Fibroblast of pulmonary artery (primary cell): ENCODE measurements around the gene RNF224.
A peak's percentile ranks its signal among the peaks of the same experiment; 100 is the strongest.

Experiments used
- DNase-seq: peaks from one replicate; pipeline ENCODE4 v3.0.0-alpha.2; 2010; ENCODE audit warnings: low read depth
- H3K4me3 ChIP-seq: replicated peaks from 2 replicates; pipeline ENCODE4 v1.5.1; 2011; ENCODE audit warnings: low read depth, mild to moderate bottlenecking, control low read depth, low read length, moderate library complexity
- TF ChIP-seq, protein P1 (sequence below): IDR thresholded peaks from 2 replicates; pipeline ENCODE4 v1.5.1; 2011; ENCODE audit warnings: mild to moderate bottlenecking, control low read depth, low read length, inconsistent platforms; ENCODE audit errors: missing control alignments

RNF224 gene

DNA sequence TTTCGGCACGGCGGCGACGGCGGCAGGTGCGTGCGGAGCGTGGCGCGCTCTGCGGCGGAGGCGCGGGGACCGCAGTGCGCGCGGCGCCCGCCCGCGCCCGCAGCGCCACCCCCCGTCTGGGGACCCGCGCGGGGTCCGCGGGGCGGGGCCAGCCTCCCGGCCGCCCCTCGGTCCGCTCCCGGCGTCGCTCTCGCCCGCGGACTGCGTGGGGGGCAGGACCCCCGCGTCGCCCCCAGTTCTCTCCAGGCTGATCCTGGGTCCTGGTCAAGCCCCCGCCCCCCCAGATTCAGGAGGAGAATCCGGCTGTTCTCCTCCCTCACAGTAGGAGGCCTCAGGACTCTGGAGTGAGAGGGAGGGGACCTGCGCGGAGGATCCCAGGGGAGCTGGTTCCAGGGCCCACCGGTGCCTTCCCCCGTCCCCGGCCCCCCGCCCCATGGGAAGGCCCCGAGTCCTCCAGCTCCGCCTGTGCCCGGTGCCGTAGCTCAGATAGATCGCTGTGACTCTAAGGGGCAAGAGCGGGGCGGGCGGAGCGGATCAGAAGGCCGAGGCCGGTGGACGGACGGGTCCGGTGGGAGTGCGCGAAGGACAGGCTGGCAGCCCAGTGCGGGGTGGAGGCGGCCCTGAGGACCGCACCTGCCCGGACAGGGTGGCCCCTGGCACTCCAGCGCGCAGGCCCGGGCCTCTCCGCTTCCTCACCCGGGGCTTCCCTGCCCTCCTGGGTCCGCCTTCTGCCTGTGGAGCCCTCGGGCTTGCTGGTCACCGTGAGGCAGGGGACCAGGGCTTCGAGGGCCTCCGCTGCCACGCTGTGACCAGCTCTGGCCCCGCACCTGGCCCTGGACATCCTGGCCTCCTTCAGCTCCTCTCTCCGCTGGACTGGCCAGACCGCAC lies 4.9 kb upstream of the RNF224 start, which contains the start of gene RNF208:
RNF208 (minus strand) TSS at position 51 of the 888 bp plus-strand sequence. CDS start 1,028 bp downstream, outside the sequence.
- peak within 1 kb of the TSS; percentile 48 for H3K4me3 ChIP-seq
- DNase-seq: no peak
- TF ChIP-seq, protein P1, sequence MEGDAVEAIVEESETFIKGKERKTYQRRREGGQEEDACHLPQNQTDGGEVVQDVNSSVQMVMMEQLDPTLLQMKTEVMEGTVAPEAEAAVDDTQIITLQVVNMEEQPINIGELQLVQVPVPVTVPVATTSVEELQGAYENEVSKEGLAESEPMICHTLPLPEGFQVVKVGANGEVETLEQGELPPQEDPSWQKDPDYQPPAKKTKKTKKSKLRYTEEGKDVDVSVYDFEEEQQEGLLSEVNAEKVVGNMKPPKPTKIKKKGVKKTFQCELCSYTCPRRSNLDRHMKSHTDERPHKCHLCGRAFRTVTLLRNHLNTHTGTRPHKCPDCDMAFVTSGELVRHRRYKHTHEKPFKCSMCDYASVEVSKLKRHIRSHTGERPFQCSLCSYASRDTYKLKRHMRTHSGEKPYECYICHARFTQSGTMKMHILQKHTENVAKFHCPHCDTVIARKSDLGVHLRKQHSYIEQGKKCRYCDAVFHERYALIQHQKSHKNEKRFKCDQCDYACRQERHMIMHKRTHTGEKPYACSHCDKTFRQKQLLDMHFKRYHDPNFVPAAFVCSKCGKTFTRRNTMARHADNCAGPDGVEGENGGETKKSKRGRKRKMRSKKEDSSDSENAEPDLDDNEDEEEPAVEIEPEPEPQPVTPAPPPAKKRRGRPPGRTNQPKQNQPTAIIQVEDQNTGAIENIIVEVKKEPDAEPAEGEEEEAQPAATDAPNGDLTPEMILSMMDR: no peak

DNA sequence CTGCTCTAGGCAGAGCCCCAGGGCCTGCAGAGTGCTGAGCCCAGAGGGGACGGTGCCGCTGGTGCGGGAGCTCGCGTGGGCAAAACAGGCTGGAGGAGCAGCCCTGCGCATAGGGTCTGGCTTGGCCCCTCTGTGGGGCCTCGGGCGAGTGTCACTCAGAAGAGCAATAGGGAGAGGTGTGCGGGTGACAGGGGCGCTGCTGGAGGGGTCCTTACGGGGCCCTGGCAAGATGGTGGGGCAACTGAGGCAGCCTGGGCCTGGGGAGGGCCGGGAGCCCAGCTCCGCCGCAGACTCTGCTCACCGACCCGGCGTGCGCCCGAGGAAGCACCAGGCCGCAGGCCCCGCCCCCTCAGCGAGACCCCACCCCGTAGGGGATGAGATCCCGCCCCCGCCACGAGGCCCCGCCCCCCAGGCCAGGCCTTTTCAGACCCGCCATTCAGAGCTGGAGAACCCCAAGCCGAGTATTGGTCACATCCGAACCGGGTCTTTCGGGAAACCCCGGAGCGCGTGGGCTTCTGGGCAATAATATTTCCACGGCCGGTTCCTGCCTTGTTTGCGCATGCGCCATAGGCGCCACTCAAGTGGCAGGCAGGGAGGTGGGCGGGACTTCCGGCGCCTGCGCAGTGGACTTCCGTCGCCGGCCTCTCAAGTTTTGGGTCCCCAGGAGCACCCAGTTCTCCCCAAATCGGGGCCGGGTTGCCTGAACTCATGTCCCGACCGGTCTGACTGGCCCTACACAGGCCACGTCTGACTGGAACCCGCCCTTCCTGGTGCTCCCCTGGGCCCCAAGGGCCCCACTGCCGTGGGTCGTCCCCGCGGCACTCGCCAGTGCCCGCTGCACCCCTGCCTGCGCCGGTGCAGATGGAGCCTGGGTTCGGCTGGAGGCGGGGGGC lies 4.0 kb upstream of the RNF224 start:
- DNase-seq: peak; percentile 99
- TF ChIP-seq, protein P1: no peak

DNA sequence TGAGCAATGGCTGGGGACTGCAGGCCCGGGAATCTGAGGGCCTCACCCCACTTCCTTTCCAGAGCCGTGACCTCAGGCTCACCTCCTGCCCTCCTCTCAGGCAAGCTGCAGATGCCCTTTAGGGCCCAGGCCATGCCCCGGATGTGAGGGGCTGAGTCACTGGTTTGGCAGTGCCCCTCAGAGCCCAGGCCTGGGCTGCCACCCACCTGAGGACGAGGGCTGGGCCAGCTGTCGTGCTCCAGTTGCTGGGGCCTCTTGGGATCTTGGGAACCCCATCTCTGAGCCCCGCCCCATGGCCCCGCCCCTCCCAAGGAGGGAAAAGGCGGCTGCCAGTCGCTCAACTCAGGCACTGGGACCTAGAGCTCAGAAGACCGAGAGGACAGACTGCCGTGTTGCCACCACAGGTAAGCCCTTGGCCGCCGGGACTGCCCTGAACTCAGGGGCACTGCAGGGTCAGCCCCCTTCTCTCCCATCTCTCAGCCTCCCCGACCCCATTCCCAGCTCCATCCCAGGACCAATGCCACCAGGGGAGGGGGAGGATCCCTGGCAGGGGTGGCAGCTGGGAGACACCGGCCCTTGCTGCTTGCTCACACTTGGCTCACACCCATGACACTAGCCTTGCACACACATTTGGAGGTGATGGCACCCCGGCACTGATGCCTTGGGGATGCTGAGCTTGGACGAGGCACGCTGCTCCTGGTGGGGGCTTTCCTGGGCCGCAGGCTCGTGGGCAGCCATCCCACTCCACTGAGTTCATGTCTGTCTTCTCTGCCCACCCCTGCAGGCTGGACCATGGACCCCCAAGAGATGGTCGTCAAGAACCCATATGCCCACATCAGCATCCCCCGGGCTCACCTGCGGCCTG lies 2.2 kb upstream of the RNF224 start, which contains the start of gene CYSRT1:
CYSRT1 (plus strand) TSS at position 345 of the 865 bp plus-strand sequence; CDS start at position 793, 448 bp downstream.
- TF ChIP-seq, protein P1: no peak
- no peak for DNase-seq
- H3K4me3 ChIP-seq: peak within 1 kb of the TSS; percentile 84

More for the DNA sequence above, 4.0 kb upstream of the RNF224 start:
- H3K4me3 ChIP-seq: peak overlapping the region; percentile 84

DNA sequence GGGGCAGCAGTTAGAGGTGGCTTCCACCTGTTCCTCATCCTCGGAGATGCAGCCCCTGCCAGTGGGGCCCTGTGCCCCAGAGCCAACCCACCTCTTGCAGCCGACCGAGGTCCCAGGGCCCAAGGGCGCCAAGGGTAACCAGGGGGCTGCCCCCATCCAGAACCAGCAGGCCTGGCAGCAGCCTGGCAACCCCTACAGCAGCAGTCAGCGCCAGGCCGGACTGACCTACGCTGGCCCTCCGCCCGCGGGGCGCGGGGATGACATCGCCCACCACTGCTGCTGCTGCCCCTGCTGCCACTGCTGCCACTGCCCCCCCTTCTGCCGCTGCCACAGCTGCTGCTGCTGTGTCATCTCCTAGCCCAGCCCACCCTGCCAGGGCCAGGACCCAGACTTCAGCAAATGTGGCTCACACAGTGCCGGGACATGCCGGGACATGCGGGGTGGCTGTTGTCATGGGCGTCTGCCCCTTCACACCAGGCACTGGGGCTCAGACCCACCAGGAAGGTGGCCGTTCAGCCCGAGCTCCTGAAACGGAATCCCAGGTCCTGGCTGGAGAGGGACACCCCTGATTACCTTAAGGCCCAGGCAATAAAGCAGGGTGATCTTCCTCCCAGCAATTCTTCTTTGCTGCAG lies 1.5 kb upstream of the RNF224 start:
- TF ChIP-seq, protein P1: no peak
- H3K4me3 ChIP-seq: no peak overlapping the region
- DNase-seq: no peak

DNA sequence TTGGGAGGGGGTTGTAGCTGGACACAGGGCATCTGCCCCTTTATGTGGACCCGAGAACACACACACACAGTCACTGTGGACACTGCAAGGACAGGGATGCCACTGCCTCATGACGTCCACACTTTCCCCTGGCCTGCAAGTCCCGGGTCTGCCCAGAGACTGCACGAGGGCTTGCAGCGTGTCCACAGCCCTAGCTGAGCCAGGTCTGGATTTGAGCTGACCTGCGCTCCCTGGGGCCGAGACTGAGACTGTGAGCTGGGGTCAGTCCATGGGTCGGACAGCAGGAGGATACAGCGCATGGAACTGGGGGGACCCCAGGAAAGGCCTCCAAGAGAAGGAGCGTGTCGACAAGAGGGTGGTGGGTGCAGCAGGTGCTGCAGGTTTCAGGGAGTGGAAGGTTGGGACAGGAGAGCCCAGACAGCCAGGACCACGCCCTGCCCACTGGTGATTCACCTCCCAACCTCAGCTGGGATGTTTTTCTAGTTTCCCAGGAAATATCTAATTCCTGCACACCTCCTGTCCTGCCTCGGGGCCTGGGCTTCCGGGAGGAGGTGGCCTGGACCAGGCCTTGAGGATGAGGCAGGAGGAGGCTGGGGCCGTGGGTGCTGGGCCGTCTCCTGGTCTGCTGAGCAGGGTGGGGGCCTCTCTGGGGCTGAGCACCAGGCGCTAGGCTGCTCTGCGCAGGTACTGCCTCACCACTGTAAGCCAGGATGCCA lies 806 bp upstream of the RNF224 start:
- TF ChIP-seq, protein P1: no peak
- no peak for DNase-seq
- H3K4me3 ChIP-seq: no peak overlapping the region
